GM19455 (cell line): ENCODE measurements around the gene RSRP1.
"Not testable (repeated sequence)": the region's sequence is repeated elsewhere in the genome, so short reads cannot be mapped to it uniquely, and the experiment has no call there.

ENCODE experiments used
- ATAC-seq: cut with Tn5 transposase; IDR thresholded peaks from one replicate; pipeline ENCODE4 v1.9.1; 2021; ENCODE audit not compliant: unreplicated experiment

The RSRP1 gene, protein sequence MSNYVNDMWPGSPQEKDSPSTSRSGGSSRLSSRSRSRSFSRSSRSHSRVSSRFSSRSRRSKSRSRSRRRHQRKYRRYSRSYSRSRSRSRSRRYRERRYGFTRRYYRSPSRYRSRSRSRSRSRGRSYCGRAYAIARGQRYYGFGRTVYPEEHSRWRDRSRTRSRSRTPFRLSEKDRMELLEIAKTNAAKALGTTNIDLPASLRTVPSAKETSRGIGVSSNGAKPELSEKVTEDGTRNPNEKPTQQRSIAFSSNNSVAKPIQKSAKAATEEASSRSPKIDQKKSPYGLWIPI

DNA sequence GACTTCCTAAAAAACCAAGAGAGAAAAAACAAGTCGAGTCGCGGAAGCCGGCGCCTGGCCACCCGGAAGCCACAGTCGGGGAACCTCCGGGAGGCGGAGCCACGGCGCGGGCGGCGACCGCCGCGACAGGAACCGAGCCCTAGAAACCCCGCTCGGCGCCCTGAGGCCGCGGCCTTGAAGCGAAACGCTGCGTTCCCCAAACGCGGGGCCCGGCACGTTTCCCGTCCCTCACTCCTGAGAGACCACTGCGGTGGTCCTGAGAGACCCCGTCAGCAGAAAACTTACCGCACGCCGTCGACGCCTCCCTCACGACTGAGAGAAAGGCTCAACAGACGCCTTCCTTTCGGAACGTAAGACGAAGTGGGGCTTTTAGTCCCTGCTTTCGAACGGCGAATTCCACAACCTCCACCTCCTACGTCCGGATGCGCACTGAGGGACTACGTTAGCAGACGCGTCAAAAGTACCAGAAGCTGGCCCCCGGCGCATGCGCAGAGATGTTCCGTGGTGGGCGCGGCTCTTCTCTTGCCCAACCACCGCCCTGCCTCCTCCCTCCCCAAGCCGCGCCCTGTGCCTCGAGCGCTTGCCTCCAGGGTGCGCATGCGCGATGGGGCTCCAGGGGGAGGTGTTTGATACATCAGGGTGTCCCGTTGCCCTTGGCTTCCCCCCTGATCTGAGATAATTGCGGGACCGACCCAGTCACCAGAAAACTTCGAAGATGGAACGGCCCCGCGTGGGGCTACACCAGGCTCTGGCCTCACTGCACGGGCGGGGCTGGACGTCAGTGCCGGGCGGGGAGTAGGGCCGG, at the start of gene RSRP1:
RSRP1 (minus strand) TSS at position 431 of the 805 bp plus-strand sequence. CDS start 491 bp downstream, outside the sequence.
- peak; percentile 85 for ATAC-seq

DNA sequence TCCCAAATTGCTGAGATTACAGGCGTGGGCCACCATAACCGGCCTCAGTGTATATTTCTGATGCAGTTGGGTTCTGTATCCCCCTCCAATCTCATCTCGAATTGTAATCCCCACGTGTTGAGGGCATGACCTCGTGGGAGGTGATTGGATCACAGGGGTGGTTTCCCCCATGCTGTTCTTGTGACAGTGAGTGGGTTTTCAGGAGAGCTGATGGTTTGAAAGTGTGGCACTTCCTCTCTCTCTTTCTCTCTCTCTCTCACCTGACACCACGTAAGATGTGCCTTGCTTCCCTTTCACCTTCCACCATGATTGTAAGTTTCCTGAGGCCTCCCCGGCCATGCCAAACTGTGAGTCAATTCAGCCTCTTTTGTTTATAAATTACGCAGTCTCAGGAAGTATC, 49.2 kb upstream of the RSRP1 start:
- ATAC-seq, result not testable (repeated sequence)

DNA sequence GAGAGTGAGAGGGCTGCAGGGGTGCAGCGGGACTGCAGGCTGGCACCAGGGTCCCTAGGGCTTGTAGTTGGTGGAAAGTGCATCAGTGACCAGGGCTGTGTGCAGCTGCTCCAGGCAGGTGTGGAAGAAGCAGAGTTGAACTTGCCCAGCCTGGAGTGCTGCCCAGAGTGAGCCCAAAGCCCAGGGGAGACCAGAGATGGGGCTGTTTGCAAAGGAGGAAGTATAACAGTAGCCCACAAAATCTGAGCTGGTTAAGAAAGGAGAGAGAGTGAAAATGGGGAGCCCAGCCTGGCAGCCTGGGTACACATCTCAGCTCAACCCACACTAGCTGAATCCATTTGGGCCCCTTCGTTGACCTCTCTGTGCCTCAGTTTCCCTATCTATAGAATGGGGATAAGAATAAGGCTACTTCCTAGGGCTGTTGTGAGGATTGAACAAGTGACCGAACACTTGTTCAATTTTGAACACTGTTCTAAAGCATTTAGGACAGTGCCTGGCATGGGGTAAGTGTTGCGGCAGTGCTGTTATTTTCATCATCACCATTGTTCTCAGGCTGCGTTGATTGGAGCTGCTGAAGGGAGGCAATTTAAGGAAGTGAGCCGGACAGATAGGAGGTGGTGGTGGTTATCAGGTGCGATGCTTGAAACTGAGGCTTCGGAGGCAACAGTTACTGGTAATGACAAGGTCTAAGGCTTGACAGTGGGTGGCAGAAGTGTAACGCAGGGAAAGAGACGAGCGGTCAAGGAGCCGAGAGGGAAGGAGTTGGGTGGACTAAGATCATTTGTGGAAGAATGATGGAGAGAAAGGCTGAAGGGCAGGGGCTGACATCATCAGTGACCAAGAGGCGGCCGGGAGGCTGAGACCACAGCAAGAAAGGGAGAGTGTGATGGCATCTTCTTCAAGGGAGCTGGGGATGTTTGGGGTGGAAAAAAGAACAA, 47.9 kb upstream of the RSRP1 start:
- not testable (repeated sequence) for ATAC-seq

DNA sequence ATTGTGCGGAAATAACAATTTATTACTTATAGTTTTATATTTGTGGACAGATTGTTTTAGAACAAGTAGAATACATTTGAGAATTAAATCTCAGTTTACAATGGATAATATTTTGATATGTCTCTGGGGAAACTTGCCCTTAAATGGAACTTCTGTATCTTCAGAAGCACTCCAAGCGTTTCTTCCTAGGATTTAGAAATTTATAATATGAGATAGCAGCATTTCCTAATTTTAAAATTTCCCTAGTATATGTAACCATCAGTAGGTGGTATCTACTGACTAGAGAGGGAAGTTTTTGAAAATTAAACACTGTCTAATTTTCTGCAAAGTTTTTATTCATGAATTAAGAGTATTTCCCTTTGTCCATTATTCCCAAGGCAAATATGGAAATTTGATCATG, 46.2 kb upstream of the RSRP1 start:
- not testable (repeated sequence) for ATAC-seq

DNA sequence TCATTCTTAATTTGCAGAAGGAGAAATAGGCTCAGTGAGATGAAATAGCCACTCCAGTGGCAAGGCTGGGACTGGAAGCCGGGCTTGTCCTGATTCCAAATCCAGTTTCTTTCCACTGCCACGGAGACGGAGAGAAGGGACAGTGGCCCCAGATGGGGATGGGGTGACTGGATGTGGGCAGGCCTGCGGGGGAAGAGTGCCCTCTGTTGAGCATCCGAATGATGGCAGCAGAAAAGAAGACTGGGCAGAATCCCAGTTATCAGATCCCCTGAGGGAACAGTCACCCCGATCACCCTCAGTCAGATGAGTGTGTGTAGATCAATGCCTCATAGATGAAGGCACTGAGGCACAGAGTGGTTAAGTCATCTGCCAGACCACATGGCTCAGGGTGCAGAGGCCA, 42.8 kb upstream of the RSRP1 start:
- not testable (repeated sequence) for ATAC-seq

DNA sequence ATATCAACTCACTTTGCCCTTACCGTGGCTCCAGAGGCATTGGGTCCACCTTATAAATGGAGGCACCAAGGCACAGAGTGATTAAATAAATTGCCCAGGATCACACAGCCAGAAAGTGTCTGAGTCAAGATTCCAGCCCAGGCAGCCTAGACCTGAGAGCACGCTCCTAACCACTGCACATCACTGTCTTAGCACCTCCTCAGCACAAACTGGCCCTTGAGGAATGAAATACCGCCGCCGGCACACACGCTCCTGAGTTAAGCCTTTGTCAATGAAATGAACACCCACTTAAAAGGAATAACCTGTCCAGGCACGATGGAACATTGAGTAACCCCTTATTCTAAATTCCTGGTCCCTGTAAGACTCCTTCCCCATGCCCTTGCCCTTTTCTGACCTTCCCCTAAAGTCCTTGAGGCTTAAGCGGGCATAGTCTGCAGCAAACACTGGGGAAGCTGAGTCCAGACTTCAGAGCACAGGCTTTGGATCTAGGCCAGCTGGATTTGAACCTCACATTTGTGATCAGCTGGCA, 41.4 kb upstream of the RSRP1 start:
- ATAC-seq, result not testable (repeated sequence)

DNA sequence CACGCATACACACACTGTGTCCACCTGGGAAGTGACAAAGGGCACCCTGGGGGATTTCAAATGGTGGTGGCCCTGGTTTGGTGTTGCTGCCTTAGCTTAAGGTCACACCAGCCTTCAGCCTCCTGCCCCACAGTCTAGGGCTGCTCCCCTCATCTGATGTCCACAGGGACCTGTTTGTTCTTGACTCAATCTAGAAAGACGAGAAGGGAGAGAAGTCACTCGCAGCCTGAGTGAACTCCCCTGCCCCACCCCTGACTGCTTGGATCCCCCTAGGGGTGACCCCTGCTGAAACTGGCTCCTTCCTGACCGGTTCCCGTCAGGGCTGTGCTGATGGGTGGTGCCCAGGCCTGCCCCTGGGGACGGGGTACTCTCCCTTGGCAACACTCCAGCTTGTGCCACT, 39.9 kb upstream of the RSRP1 start:
- not testable (repeated sequence) for ATAC-seq

DNA sequence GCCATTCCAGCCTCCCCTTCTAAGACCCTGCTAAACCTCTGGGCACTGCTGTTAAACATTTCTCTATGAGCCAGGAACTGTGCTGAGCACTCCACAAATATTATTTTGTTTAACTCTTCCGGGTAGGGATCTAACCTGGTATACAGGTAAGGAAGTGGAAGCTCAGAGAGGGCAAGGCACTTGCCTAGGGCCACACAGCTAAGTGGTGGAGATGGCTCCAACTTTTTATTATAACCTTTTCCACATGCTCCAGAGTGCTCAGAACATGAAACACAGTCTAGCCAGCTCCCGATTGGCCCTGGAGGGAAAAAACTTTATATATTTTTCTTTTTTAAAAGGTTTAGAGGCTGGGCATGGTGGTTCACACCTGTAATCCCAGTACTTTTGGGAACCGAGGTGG, 38.6 kb upstream of the RSRP1 start:
- not testable (repeated sequence) for ATAC-seq

DNA sequence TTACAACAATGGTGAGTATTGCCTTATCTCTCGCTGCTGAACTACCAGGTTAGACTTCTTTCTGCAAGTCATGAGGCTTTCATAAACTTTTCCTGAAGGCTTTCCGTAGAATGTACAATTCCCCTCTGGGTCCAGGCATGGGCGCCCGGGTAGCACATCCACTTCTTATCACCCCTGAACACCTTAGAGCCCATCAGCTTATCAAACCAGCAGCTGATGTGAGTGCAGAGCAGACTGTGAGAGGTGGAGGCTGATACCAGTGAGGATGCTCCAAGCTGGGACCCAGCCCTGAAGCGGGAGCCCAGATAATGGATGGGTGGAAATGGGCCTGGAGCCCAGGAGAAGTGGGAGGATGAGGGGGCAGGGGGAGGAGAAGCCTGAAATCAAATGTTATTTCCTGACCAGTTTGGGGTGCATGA, 32.4 kb upstream of the RSRP1 start:
- ATAC-seq, result not testable (repeated sequence)

DNA sequence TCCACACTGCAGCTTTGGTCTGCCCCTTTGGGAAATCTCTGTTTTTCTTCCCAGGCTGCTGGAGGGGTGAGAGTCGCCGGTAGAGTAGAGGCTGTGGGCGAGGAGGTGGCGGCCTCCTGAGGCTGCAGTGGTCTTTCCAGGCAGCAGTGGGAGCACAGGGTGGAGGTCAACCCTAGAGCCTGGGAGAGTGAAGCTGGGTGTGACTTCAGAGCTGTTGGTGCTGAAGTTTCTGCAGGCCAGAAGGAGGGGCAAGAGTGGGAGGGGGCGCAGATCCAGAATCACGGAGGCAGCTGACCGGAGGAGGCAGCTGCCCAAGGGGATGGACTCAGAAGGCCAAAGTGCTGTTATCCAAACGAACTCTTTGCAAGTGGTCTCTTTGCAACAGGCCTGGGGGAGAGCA, 31.5 kb upstream of the RSRP1 start:
- not testable (repeated sequence) for ATAC-seq

DNA sequence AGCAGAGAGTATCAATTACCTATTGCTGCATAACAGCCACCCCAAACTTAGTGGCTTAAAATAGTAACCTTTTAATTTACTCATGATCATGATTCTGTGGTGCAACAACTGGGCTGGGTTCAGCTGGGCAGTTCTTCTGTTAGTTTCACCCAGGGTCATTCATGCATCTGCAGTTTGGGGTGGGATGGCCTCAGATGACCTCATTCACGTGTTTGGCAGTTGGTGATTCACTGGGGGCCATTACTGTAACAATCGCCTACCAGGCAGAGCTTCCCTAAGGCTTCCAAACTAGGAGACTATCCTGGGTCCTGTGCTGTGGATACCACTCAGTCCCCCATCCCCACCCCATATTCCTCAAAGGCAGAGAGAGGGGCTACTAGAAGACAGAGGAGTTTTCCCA, 31.1 kb upstream of the RSRP1 start:
- not testable (repeated sequence) for ATAC-seq

DNA sequence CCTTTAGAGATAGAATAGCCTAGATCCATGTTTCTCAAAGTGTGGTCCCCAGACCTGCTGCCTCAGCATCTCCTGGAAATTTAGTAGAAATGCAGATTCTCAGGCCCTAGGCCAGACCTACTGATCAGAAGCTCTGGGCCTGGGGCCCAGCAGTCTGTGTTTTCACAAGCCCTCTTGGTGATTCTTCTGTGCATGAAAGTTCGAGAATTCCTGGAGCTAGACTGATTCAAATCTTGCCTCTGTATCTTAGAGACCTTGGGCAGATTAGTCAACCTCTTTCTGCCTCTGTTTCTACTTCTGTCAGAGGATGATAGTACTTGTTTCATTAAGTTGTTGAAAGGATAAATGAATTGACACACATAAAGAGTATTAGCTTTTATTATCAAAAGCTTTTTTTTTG, 30.0 kb upstream of the RSRP1 start:
- ATAC-seq, result not testable (repeated sequence)

DNA sequence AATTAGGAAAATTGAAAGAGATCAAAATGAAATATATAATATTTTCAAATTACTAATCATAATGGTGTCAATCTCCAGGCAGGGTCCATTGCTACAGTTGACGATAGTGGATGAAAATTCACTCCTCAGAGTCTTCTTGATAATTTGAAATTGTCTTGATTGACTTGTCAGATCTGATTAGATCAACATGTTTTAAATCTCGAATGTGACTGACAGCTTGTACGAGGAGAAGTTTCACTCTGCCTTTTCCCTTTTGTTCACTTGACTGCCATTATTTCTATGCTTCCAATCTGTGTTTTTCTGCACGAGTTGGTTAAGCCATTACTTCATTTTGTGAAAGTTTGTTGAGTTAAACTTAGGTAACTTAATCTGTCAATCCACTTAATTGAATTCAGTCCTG, 28.4 kb upstream of the RSRP1 start:
- not testable (repeated sequence) for ATAC-seq

DNA sequence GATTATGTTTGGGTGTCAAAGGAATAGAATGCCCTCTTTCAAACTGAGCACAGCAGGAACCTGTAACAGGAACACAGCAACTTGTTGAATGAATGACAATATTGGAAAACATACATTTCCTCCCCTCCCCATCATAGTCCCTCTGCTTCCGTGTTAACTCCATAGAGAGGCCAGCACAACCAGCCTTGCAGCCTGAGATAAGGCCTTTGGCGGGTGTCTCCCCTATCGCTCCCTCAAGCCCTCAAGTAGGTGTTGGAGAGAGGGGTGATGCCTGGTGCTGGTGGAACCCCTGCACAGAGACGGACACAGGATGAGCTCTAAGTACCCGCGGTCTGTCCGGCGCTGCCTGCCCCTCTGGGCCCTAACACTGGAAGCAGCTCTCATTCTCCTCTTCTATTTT, 25.0 kb upstream of the RSRP1 start, which contains the start of gene RHD:
RHD (plus strand) TSS at position 272 of the 400 bp plus-strand sequence; CDS start at position 311, 39 bp downstream.
- not testable (repeated sequence) for ATAC-seq

DNA sequence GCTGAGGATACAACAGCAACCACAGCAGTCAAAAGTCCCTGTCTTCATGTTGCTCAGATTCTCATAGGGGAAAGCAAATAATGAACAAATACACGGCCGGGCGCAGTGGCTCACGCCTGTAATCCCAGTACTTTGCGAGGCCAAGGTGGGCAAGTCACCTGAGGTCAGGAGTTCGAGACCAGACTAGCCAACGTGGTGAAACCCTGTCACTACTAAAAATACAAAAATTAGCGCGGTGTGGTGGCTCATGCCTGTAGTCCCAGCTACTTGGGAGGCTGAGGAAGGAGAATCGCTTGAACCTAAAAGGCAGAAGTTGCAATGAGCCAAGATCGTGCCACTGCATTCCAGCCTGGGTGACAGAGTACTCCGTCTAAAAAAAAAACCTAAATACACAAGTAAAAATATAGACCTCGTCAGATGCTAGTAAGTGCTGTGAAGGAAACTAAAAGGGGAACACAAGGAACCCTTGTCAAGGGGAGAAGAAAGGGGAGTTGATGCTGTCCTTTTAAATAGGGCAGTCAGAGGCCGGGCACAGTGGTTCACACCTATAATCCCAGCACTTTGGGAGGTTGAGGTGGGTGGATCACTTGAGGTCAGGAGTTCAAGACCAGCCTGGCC, 21.0 kb upstream of the RSRP1 start:
- not testable (repeated sequence) for ATAC-seq

DNA sequence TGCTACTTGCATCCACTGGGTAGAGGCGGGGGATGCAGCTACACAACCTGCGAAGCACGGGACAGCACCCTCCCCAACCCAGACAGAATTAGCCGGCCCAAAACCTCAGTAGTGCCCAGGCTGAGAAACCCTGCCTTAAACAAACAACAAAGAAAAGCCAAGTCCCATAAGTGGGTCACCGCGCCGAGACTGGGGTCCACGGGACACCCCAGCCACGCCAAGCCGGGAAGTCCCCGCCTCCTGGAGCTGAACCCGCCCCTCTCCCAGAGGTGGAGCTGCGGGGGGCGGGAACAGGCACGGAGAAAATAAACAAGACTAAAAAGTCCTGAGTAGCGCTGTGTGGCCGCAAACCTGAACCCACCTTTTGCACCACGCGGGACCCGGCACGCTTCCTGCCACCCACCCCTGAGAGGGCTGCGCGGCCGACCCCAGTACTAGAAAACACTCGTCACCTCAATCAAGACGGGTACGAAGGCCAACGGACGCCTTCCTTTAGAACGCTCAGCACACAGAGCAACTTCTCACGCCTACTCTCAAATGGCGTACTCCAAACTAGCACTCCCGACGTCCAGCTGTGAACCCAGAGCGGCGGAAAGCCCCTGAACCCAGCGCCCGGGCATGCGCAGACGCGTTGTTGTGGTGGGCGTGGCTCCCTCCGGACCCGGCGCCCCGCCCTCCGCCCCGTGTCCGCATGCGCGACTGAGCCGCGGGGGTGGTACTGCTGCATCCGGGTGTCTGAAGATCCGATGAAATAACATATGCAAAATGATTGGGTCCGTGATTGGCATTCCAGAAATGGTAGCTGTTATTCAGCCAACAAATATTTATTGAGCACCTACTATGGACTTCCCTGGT, 20.3 kb upstream of the RSRP1 start:
- ATAC-seq, result peak; percentile 58

DNA sequence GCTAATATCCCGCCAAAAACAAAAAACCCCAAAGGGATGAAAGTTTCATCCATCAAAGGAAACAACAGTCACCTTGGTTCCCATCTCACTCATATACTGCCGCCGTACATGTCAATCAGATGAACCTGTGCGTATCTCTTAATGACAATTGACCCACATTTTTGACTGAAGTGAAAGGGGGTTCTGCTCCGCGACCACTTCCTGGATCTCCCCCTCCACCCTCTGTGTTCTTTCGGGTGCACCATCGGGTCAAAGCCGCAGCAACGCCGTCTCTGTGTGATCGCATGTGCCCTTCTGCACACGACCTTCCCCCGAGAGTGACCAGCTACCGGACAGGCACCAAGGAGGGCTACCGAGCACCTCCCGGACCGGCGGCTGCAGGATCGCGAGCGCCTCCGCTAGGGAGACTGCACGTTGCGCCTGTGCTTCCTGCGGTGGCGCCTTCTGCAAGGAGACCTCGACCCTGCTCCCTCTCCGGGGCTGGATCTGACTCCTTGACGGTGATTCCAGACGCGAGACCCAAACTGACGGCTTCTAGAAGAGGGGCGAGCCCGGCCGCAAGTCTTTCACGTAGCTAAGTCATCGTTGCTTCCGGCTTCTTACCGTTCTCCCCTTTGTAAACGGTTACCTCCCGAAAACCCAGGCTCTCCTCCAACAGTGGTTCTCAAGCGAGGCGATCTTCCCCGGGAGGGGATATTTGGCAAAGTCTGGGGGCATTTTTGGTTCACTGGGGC, 19.5 kb upstream of the RSRP1 start:
- ATAC-seq, result not testable (repeated sequence)

DNA sequence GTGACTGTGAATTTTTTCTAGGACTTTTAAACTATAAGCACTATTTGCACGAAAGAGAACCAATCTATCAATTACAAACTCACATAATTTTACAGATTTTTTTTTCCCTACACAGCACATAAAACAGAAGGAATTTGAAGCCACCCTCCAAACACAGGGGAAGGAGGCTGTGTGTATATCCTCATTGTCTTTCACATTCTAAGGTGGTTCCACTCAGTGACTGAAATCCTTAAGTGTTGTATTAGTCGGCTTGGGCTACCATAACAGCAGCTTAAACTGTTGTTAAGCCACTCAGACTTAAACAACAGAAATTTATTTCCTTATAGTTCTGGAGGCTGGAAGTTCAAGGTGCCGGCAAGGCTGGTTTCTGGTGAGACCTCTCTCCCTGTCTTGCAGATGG, 13.1 kb upstream of the RSRP1 start:
- not testable (repeated sequence) for ATAC-seq

DNA sequence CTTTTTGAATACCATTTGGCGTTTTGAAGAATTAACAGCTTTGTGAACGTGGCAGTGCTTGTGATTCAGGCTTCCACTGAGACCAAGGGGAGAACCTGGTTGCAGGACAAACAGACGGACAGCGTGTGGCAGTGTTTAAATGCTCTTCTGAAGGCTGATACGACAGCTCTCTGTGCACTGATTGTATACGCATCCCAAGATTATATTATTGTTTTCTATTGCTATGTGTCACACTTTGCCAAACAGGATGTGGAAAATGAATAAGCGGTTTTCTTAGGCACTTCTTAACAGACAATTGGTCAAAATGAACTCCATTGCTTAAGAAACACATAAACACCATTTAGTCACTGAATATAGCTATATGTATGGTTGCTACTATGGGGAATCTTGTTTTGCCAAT, 12.6 kb upstream of the RSRP1 start:
- not testable (repeated sequence) for ATAC-seq
